ENCODE measurements around the gene PSMG4. TPM values are rescaled to one million over a fixed set of nuclear protein-coding genes. Genes with fewer than 3 reads are reported as not detected.

Gene PSMG4
- total RNA-seq, 3 donors from 2014 or later: 26.0 to 31.6 (median 27.8) TPM

- Mint-ChIP-seq H3K36me3 (ENCODE audit: insufficient read depth) (no peaks in the 10 kb centered on the region), H3K4me1 (ENCODE audit: low read depth) (peaks cover 4% of the 10 kb centered on the region), H3K9me3 (peaks cover 5% of the 10 kb centered on the region), H3K27me3 (ENCODE audit: low read depth) (peaks cover 30% of the 10 kb centered on the region), H3K4me3 (no peak overlapping the region)
- no peak for DNase-seq
- ATAC-seq: no peak
Observed at GRCh38 chr6:3252369-3252768, 6.4 kb upstream of the PSMG4 start.

- Mint-ChIP-seq H3K4me3 (no peak overlapping the region), H3K4me1 (ENCODE audit: low read depth) (peaks cover 4% of the 10 kb centered on the region), H3K9me3 (peaks cover 5% of the 10 kb centered on the region), H3K27me3 (ENCODE audit: low read depth) (peaks cover 23% of the 10 kb centered on the region), H3K36me3 (ENCODE audit: insufficient read depth) (no peaks in the 10 kb centered on the region)
- DNase-seq: no peak
- no peak for ATAC-seq
Observed at GRCh38 chr6:3252861-3253596, 5.7 kb upstream of the PSMG4 start.

DNA sequence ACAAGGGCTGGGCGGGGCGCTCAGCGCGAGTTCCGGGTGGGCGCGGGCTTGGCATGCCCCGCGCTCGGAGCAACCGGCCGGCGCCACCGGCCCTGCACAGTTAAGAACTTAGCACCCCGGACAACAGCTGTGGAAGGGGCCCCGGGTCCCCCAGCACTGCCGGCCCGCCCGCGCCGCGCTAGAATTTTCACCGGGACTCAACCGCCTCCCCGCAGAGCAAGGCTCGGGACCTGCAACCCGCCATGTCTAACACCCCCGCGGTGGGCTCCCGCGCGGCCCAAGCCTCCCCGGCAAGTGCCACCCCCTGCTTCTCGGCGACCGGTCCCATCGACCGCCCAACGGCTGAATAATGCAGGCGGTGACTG, 5.2 kb upstream of the PSMG4 start:
- ATAC-seq: no peak
- Mint-ChIP-seq H3K4me3 (no peak overlapping the region), H3K27me3 (ENCODE audit: low read depth) (peaks cover 18% of the 10 kb centered on the region), H3K4me1 (ENCODE audit: low read depth) (peaks cover 4% of the 10 kb centered on the region), H3K36me3 (ENCODE audit: insufficient read depth) (no peaks in the 10 kb centered on the region), H3K9me3 (peaks cover 5% of the 10 kb centered on the region)
- DNase-seq: no peak

DNA sequence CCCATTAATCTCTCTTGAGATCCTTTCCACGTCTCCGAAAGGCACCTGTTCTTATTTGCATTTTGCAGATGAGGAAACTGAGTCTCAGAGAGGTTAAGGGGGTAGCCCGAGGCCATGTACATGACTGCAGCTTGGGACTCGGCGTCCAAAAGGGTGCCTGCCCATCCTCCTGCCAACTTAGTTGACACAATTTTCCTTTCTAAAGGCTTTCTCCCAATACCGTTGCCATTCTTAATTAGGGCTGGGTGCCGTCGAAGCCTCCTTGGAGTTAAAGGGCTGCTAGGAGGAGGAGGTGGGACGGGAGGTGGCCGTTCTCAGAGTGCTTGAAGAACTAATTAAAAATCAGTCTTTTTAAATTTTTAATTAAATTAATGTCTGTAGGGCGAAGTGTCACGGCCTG, 546 bp upstream of the PSMG4 start:
- H3K9me3 Mint-ChIP-seq: peaks cover 5% of the 10 kb centered on the region
- DNase-seq: no peak
- peak overlapping the region; percentile 73 for H3K4me3 Mint-ChIP-seq
- H3K36me3 Mint-ChIP-seq (ENCODE audit: insufficient read depth): peaks cover 5% of the 10 kb centered on the region
- peaks cover 30% of the 10 kb centered on the region for H3K4me1 Mint-ChIP-seq (ENCODE audit: low read depth)
- no peak for ATAC-seq
- H3K27me3 Mint-ChIP-seq (ENCODE audit: low read depth): no peaks in the 10 kb centered on the region

DNA sequence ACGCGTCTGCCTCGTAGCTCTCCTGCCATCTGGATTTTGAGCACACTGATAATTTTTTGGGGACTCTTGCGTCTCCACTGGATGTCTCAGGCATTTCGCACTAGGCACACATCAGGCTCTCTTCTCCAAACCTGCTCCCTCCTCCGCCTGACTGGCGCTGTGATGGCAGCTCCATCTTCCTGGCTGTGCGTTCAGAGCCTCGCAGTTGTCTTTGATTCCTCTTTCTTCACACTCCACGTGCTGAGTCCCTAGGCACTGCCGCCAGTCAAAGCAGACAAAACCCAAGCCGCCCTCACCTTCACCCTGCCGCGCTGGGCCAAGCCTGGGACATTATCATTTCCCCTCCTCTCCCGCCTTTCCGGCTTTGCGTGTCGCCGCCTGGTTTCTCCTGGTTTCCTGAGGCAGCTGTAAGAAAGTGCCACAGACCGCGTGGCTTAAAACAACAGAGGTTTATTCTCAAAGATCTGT, 778 bp downstream of the PSMG4 start:
- Mint-ChIP-seq H3K36me3 (ENCODE audit: insufficient read depth) (peaks cover 10% of the 10 kb centered on the region), H3K9me3 (no peaks in the 10 kb centered on the region), H3K4me3 (peak overlapping the region; percentile 95), H3K27me3 (ENCODE audit: low read depth) (no peaks in the 10 kb centered on the region), H3K4me1 (ENCODE audit: low read depth) (peaks cover 41% of the 10 kb centered on the region)
- ATAC-seq: peak; percentile 33 to 48
- peak; percentile 16 for DNase-seq

DNA sequence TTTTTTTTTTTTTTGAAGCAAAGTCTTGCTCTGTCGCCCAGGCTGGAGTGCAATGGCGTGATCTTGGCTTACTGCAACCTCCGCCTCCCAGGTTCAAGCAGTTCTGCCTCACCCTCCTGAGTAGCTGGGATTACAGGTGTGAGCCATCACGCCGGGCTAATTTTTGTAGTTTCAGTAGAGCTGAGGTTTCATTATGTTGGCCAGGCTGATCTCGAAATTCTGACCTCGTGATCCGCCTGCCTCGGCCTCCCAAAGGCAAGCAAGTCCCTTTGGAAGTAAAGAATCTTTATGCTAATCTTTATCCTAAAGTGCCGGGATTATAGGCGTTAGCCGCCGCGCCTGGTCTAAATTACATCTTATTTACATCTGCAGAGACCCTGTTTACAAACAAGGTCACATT, 1.5 kb downstream of the PSMG4 start:
- peak overlapping the region; percentile 95 for H3K4me3 Mint-ChIP-seq

GRCh38 chr6:3260772-3261517, 2.2 kb downstream of the PSMG4 start:
- Mint-ChIP-seq H3K36me3 (ENCODE audit: insufficient read depth) (peaks cover 15% of the 10 kb centered on the region), H3K9me3 (no peaks in the 10 kb centered on the region), H3K4me3 (peak overlapping the region; percentile 95), H3K4me1 (ENCODE audit: low read depth) (peaks cover 47% of the 10 kb centered on the region), H3K27me3 (ENCODE audit: low read depth) (no peaks in the 10 kb centered on the region)
- no peak for ATAC-seq
- no peak for DNase-seq

More for the DNA sequence above, 1.5 kb downstream of the PSMG4 start:
- Mint-ChIP-seq H3K4me1 (ENCODE audit: low read depth) (peaks cover 47% of the 10 kb centered on the region), H3K9me3 (no peaks in the 10 kb centered on the region), H3K27me3 (ENCODE audit: low read depth) (no peaks in the 10 kb centered on the region), H3K36me3 (ENCODE audit: insufficient read depth) (peaks cover 15% of the 10 kb centered on the region)
- ATAC-seq (no peak), DNase-seq (no peak)

GRCh38 chr6:3261518-3261820, 2.7 kb downstream of the PSMG4 start:
- peaks cover 49% of the 10 kb centered on the region for H3K4me1 Mint-ChIP-seq (ENCODE audit: low read depth)
- DNase-seq: no peak
- H3K4me3 Mint-ChIP-seq: peak overlapping the region; percentile 95
- peaks cover 18% of the 10 kb centered on the region for H3K36me3 Mint-ChIP-seq (ENCODE audit: insufficient read depth)
- H3K27me3 Mint-ChIP-seq (ENCODE audit: low read depth): no peaks in the 10 kb centered on the region
- no peaks in the 10 kb centered on the region for H3K9me3 Mint-ChIP-seq
- ATAC-seq: no peak

GRCh38 chr6:3261921-3262320, 3.2 kb downstream of the PSMG4 start:
- peaks cover 50% of the 10 kb centered on the region for H3K4me1 Mint-ChIP-seq (ENCODE audit: low read depth)
- H3K9me3 Mint-ChIP-seq: no peaks in the 10 kb centered on the region
- no peaks in the 10 kb centered on the region for H3K27me3 Mint-ChIP-seq (ENCODE audit: low read depth)
- no peak for DNase-seq
- ATAC-seq: no peak
- H3K36me3 Mint-ChIP-seq (ENCODE audit: insufficient read depth): peaks cover 20% of the 10 kb centered on the region
- peak overlapping the region; percentile 12 for H3K4me3 Mint-ChIP-seq

- Mint-ChIP-seq H3K4me3 (peak overlapping the region; percentile 29), H3K9me3 (no peaks in the 10 kb centered on the region), H3K4me1 (ENCODE audit: low read depth) (peaks cover 55% of the 10 kb centered on the region), H3K27me3 (ENCODE audit: low read depth) (no peaks in the 10 kb centered on the region), H3K36me3 (ENCODE audit: insufficient read depth) (peaks cover 24% of the 10 kb centered on the region)
- ATAC-seq (no peak), DNase-seq (no peak)
Observed at GRCh38 chr6:3263096-3263495, 4.3 kb downstream of the PSMG4 start.

- ATAC-seq (no peak), DNase-seq (no peak)
- Mint-ChIP-seq H3K4me3 (no peak overlapping the region), H3K4me1 (ENCODE audit: low read depth) (peaks cover 57% of the 10 kb centered on the region), H3K9me3 (no peaks in the 10 kb centered on the region), H3K27me3 (ENCODE audit: low read depth) (no peaks in the 10 kb centered on the region), H3K36me3 (ENCODE audit: insufficient read depth) (peaks cover 35% of the 10 kb centered on the region)
Observed at GRCh38 chr6:3264356-3264755, 5.6 kb downstream of the PSMG4 start.

- Mint-ChIP-seq H3K4me1 (ENCODE audit: low read depth) (peaks cover 53% of the 10 kb centered on the region), H3K36me3 (ENCODE audit: insufficient read depth) (peaks cover 44% of the 10 kb centered on the region), H3K9me3 (no peaks in the 10 kb centered on the region), H3K27me3 (ENCODE audit: low read depth) (no peaks in the 10 kb centered on the region), H3K4me3 (no peak overlapping the region)
- DNase-seq (no peak), ATAC-seq (no peak)
Observed at GRCh38 chr6:3265671-3266070, 6.9 kb downstream of the PSMG4 start.

DNA sequence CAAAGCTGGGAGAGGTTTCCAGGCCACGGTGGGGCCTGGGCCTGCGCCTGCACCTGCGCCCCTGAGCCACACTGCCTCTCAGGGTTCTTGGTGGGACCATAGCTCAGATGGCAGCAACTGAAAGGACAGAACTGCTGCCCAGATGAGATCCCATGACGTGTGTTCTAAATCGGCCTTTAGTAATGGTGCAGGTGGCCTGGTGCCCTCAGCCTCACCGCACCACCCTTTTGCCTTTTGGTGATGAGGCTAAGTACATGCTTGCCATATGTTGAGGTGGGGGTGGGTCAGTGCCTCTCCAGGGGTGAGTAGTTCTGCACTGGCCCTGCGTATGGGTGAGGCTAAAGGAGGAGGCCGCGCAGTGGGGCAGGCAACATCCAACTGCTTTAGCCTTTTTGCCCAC, 7.4 kb downstream of the PSMG4 start:
- DNase-seq: no peak
- Mint-ChIP-seq H3K4me1 (ENCODE audit: low read depth) (peaks cover 48% of the 10 kb centered on the region), H3K4me3 (no peak overlapping the region), H3K36me3 (ENCODE audit: insufficient read depth) (peaks cover 44% of the 10 kb centered on the region), H3K27me3 (ENCODE audit: low read depth) (no peaks in the 10 kb centered on the region), H3K9me3 (no peaks in the 10 kb centered on the region)
- ATAC-seq: no peak

- H3K27me3 Mint-ChIP-seq (ENCODE audit: low read depth): no peaks in the 10 kb centered on the region
- no peak overlapping the region for H3K4me3 Mint-ChIP-seq
- ATAC-seq (no peak), DNase-seq (no peak)
- no peaks in the 10 kb centered on the region for H3K9me3 Mint-ChIP-seq
- H3K4me1 Mint-ChIP-seq (ENCODE audit: low read depth): peaks cover 38% of the 10 kb centered on the region
- H3K36me3 Mint-ChIP-seq (ENCODE audit: insufficient read depth): peaks cover 52% of the 10 kb centered on the region
Observed at GRCh38 chr6:3267162-3267561, 8.4 kb downstream of the PSMG4 start.

DNA sequence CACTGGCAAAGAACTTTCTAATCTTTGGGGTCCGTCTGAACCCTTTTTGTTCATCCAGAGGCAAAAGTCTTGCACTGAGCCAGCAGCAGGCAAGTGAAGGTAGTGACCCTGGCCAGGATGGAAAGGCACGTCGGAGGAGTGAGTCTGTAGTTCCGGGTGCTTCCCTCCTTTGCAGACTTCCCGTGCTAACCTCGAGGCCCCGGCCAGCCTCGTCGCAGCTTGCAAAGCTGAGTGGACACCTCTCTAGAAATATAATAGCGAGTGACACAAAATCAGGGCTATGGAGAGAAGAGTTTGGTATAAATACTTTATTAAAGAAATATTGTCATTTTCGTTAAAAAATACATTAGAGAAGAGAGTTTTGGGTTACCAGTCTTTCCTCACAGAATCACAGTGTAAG, 9.9 kb downstream of the PSMG4 start:
- Mint-ChIP-seq H3K36me3 (ENCODE audit: insufficient read depth) (peaks cover 48% of the 10 kb centered on the region), H3K4me3 (no peak overlapping the region), H3K27me3 (ENCODE audit: low read depth) (no peaks in the 10 kb centered on the region), H3K9me3 (no peaks in the 10 kb centered on the region), H3K4me1 (ENCODE audit: low read depth) (peaks cover 26% of the 10 kb centered on the region)
- DNase-seq: no peak
- no peak for ATAC-seq

Measured in activated T-cell treated with anti-CD3 and anti-CD28 coated beads, Interleukin-2, amount 50 U/mL, for 4 hours (primary cell).